NT2/D1 (cell line): Measurements from ENCODE around the gene CDRT4.

Experiments used
- DNase-seq: peaks from one replicate; pipeline ENCODE4 v3.0.0-alpha.2; 2011; ENCODE audit warnings: low read depth, low spot score
- H3K27me3 ChIP-seq: 2 replicates; pipeline ENCODE4 v1.6.0; 2011; ENCODE audit warnings: mild to moderate bottlenecking; ENCODE audit not compliant: insufficient read length, insufficient read depth
- H3K36me3 ChIP-seq: 2 replicates; pipeline ENCODE4 v1.6.1; 2011; ENCODE audit warnings: mild to moderate bottlenecking, low read length, mixed read lengths; ENCODE audit not compliant: insufficient read depth, insufficient read length
- H3K4me1 ChIP-seq: 2 replicates; pipeline ENCODE4 v1.5.1; 2011; ENCODE audit not compliant: insufficient read depth, insufficient read length
- H3K4me3 ChIP-seq: 2 replicates; pipeline ENCODE4 v1.5.1; 2011; ENCODE audit warnings: low read depth; ENCODE audit not compliant: insufficient read length
- H3K9ac ChIP-seq: 2 replicates; pipeline ENCODE4 v1.6.0; 2011; ENCODE audit warnings: low read depth; ENCODE audit not compliant: insufficient read length
- H3K9me3 ChIP-seq: 2 replicates; pipeline ENCODE4 v1.5.1; 2011; ENCODE audit warnings: mild to moderate bottlenecking, low read length; ENCODE audit not compliant: insufficient read depth
- SUZ12 ChIP-seq: IDR thresholded peaks from 2 replicates; pipeline ENCODE4 v1.6.1; 2011; ENCODE audit not compliant: insufficient read length, insufficient read depth; ENCODE audit errors: extremely low read depth
- YY1 ChIP-seq: IDR thresholded peaks from 2 replicates; pipeline ENCODE4 v1.6.1; 2011; ENCODE audit not compliant: insufficient read length, insufficient read depth
- ZNF274 ChIP-seq: IDR thresholded peaks from 2 replicates; pipeline ENCODE4 v1.6.1; 2011; ENCODE audit warnings: mild to moderate bottlenecking, low read depth, low read length

CDRT4 gene

GRCh38 chr17:15467592-15467991 is at the start of gene CDRT4:
Gene CDRT4 (minus strand): TSS chr17:15467621. CDS start chr17:15440238, 27,383 bp downstream.
- no peak for TF ChIP-seq SUZ12
- no peak within 1 kb of the TSS for H3K9ac ChIP-seq
- no peak for DNase-seq
- no peaks in the 10 kb centered on the region for H3K27me3 ChIP-seq
- no peaks in the 10 kb centered on the region for H3K9me3 ChIP-seq
- peaks cover 12% of the 10 kb centered on the region for H3K4me1 ChIP-seq
- H3K36me3 ChIP-seq, result peaks cover 5% of the 10 kb centered on the region
- no peak within 1 kb of the TSS for H3K4me3 ChIP-seq

DNA sequence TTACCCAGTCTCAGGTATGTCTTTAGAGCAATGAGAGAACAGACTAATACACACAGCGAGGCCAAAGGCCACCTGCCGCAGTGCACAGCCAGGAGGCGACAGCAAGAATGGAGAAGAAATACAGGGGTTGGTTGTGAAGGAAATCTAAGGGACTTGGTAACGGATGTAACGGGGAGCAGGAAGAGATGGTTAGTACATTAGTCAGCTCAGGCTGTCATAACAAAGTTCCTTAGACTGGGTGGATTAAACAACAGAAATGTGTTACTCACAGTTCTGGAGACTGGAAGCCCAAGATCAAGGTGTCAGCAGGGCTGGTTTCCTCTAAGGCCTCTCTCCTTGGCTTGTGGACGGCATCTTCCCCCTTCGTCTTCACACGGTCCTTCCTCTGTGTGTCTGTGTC is 48.7 kb upstream of the CDRT4 start:
- H3K27me3 ChIP-seq, result no peaks in the 10 kb centered on the region
- H3K4me1 ChIP-seq, result no peaks in the 10 kb centered on the region
- DNase-seq, result no peak
- H3K9me3 ChIP-seq, result no peaks in the 10 kb centered on the region
- TF ChIP-seq SUZ12 (no peak), YY1 (no peak), ZNF274 (no peak)
- H3K36me3 ChIP-seq, result peaks cover 47% of the 10 kb centered on the region
- no peak overlapping the region for H3K4me3 ChIP-seq
- no peak overlapping the region for H3K9ac ChIP-seq

GRCh38 chr17:15514469-15514868 is 47.0 kb upstream of the CDRT4 start:
- Histone ChIP-seq H3K9me3 (no peaks in the 10 kb centered on the region), H3K36me3 (peaks cover 52% of the 10 kb centered on the region), H3K9ac (no peak overlapping the region), H3K4me3 (no peak overlapping the region), H3K4me1 (no peaks in the 10 kb centered on the region), H3K27me3 (no peaks in the 10 kb centered on the region)
- no peak for DNase-seq
- TF ChIP-seq ZNF274, result no peak
- no peak for TF ChIP-seq SUZ12
- no peak for TF ChIP-seq YY1

GRCh38 chr17:15513856-15514459 is 46.5 kb upstream of the CDRT4 start:
- no peaks in the 10 kb centered on the region for H3K27me3 ChIP-seq
- H3K4me1 ChIP-seq, result no peaks in the 10 kb centered on the region
- no peak overlapping the region for H3K9ac ChIP-seq
- no peak for DNase-seq
- no peaks in the 10 kb centered on the region for H3K9me3 ChIP-seq
- peaks cover 50% of the 10 kb centered on the region for H3K36me3 ChIP-seq
- TF ChIP-seq SUZ12 (no peak), YY1 (no peak), ZNF274 (no peak)
- no peak overlapping the region for H3K4me3 ChIP-seq

DNA sequence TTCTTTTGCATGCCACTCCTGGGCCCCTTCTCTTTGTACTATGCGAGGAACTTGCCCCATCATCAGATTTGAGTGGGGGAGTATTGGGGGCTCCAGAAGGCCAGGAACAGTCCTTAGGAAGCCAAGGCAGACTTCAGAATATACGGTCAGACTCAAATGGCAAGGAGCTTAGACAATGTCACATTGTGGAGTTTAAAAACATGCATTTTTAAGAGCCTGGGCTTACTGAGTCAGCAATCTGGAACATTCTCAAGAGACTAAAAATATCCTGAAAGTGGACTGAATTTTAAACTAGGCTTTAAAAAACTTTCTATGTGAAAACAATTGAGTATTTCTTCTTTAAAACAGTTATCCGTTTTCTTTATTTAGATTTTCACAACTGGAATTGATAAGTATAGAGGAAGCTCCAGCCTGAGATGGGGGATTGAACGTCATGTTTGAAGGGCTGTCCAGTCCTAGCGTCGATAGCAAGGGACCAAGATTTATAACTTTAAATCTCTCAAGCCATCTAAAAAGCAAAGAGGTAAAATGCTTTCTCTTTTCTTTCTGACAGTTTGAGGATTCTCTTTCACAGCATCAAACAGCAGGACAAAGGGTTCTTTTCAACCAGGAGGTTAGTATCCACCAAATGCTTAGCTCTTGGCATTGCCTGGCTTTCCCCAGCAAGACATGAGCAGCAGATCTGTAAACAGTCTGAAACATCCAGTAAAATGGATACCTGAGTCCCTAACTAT is 45.8 kb upstream of the CDRT4 start:
- DNase-seq, result no peak
- no peak overlapping the region for H3K9ac ChIP-seq
- TF ChIP-seq SUZ12, result no peak
- no peak for TF ChIP-seq ZNF274
- no peak for TF ChIP-seq YY1
- H3K9me3 ChIP-seq, result no peaks in the 10 kb centered on the region
- peaks cover 49% of the 10 kb centered on the region for H3K36me3 ChIP-seq
- H3K27me3 ChIP-seq, result no peaks in the 10 kb centered on the region
- H3K4me1 ChIP-seq, result peaks cover 2% of the 10 kb centered on the region
- H3K4me3 ChIP-seq, result no peak overlapping the region

DNA sequence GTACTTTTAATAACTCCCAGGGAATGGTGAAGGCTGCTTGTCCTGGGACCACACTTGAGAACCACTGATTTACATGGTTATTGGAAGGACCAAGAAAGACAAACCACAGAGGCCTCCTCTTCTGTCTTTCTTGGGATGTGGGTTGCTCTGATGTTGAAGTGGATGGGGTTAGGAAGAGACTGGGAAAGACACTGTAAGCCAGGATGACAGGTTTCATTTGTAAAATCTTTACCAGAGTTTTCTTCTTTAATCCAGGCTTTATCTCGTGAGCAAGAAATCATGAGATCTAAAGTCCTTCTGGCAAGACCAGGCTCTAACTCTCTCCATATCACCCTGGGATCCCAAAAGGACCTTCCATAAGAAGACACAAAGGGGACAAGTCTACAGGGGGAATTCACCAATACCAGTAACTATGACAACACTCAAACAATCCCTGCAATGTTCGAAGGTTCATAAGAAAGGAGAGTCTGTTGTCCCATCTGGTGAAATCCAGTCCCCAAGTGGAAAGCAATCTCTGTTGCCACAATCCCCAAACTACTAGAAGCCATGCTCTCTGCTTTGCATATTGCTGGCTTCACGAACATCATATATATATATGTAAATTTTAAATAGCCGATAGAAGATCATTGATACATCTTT is 44.8 kb upstream of the CDRT4 start:
- no peaks in the 10 kb centered on the region for H3K9me3 ChIP-seq
- no peak overlapping the region for H3K9ac ChIP-seq
- no peak for TF ChIP-seq SUZ12
- TF ChIP-seq YY1, result no peak
- no peak for TF ChIP-seq ZNF274
- H3K27me3 ChIP-seq, result no peaks in the 10 kb centered on the region
- H3K4me3 ChIP-seq, result no peak overlapping the region
- peaks cover 2% of the 10 kb centered on the region for H3K4me1 ChIP-seq
- no peak for DNase-seq
- H3K36me3 ChIP-seq, result peaks cover 56% of the 10 kb centered on the region

DNA sequence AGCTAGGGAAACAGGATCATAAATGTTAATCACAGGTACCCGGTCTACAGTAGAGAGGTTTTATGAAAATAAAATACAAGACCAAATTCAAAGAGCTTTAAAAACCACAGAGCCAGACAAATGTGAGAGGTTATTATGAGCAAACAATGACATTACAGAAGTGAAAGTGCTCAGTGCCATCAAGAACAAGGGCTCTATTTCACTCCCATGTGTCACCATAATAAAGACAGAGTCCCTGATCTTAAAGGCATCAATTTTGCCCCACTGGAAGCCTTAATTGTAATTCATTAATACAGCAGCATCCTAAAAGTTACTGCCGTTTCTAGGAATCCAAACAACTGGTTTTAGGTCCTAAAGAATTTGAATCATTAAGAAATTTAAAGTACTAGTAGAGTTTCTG is 43.7 kb upstream of the CDRT4 start:
- Histone ChIP-seq H3K4me1 (peaks cover 2% of the 10 kb centered on the region), H3K27me3 (no peaks in the 10 kb centered on the region), H3K36me3 (peaks cover 52% of the 10 kb centered on the region), H3K9me3 (no peaks in the 10 kb centered on the region), H3K9ac (no peak overlapping the region), H3K4me3 (no peak overlapping the region)
- TF ChIP-seq SUZ12 (no peak), ZNF274 (no peak), YY1 (no peak)
- no peak for DNase-seq
